Bronchial epithelial cell (primary cell): ENCODE measurements around the gene TBXA2R. TPM values are rescaled to one million over a fixed set of nuclear protein-coding genes. Genes with fewer than 3 reads are reported as not detected.
A peak's percentile ranks its signal among the peaks of the same experiment; 100 is the strongest.

Experiments
- DNase-seq: peaks from one replicate; pipeline ENCODE4 v3.0.0-alpha.2; 2010; ENCODE audit warnings: low read depth
- FAIRE-seq: peaks from 2 replicates; lab custom pipeline; 2011; peaks lifted over from hg19 to GRCh38; lab: Jason Lieb, UNC
- H3K27me3 ChIP-seq: 2 replicates; pipeline ENCODE4 v1.5.1; 2011; ENCODE audit warnings: low read length; ENCODE audit not compliant: control insufficient read depth, insufficient read depth
- H3K36me3 ChIP-seq: 2 replicates; pipeline ENCODE4 v1.5.1; 2011; ENCODE audit warnings: low read length; ENCODE audit not compliant: control insufficient read depth, insufficient read depth
- H3K4me3 ChIP-seq: 2 replicates; pipeline ENCODE4 v1.5.1; 2011; ENCODE audit warnings: mild to moderate bottlenecking, low read depth, low read length, control low read depth
- total RNA-seq: library from RNA; depleted of rRNA; stranded (reverse); fragments of >200 nt; gene quantifications from 2 replicates; pipeline ENCODE4 v1.2.1, GENCODE V29; 2014
- TF ChIP-seq, protein P1 (sequence below): IDR thresholded peaks from 2 replicates; pipeline ENCODE4 v1.5.1; 2011; ENCODE audit warnings: mild to moderate bottlenecking, moderate library complexity, low read length, control low read depth, inconsistent platforms; ENCODE audit not compliant: insufficient read depth, severe bottlenecking

Gene TBXA2R
- total RNA-seq, 1 donor from 2014 or later = not detected

DNA sequence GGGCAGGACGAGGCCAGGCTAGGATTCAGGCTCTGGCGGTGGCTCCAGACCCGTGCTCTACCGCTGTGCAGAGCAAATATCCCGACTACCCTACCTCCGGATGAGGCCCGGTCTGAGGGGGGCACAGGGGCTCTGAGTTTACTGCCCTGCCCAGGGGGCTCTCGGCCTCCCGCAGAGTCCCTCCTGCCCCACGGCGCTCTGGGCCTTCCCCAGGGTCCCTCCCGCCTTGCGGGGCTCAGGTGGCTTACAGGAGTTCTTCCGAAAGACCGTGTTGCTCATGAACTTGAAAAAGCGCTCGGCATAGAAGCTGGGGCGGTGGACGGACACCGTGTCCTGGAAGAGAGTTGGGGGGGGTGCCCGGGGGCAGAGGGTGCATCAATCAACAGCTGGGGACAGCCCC is 39.1 kb upstream of the TBXA2R start:
- no peaks in the 10 kb centered on the region for H3K27me3 ChIP-seq
- TF ChIP-seq, protein P1, sequence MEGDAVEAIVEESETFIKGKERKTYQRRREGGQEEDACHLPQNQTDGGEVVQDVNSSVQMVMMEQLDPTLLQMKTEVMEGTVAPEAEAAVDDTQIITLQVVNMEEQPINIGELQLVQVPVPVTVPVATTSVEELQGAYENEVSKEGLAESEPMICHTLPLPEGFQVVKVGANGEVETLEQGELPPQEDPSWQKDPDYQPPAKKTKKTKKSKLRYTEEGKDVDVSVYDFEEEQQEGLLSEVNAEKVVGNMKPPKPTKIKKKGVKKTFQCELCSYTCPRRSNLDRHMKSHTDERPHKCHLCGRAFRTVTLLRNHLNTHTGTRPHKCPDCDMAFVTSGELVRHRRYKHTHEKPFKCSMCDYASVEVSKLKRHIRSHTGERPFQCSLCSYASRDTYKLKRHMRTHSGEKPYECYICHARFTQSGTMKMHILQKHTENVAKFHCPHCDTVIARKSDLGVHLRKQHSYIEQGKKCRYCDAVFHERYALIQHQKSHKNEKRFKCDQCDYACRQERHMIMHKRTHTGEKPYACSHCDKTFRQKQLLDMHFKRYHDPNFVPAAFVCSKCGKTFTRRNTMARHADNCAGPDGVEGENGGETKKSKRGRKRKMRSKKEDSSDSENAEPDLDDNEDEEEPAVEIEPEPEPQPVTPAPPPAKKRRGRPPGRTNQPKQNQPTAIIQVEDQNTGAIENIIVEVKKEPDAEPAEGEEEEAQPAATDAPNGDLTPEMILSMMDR = no peak
- H3K4me3 ChIP-seq = no peak overlapping the region
- peaks cover 5% of the 10 kb centered on the region for H3K36me3 ChIP-seq
- FAIRE-seq = no peak
- DNase-seq = no peak

DNA sequence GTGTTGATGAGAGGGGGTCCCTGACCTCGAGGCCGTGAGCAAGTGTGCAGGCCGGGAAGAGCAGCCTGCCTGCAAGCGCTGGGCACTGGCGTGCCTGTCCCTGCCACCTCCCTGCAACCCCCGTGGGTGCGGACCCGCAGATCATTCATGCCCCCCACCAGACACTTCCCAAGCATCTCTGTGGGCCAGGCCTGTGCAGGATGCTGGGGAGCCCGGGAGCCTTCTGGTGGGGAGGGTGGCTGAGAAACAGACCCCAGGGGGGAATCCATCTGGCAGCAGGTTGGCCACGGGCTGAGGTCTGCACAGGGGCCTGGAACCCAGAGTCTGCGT is 38.4 kb upstream of the TBXA2R start:
- peaks cover 5% of the 10 kb centered on the region for H3K36me3 ChIP-seq
- TF ChIP-seq, protein P1 = no peak
- DNase-seq (no peak), FAIRE-seq (peak; percentile 32)
- no peak overlapping the region for H3K4me3 ChIP-seq
- H3K27me3 ChIP-seq = no peaks in the 10 kb centered on the region

DNA sequence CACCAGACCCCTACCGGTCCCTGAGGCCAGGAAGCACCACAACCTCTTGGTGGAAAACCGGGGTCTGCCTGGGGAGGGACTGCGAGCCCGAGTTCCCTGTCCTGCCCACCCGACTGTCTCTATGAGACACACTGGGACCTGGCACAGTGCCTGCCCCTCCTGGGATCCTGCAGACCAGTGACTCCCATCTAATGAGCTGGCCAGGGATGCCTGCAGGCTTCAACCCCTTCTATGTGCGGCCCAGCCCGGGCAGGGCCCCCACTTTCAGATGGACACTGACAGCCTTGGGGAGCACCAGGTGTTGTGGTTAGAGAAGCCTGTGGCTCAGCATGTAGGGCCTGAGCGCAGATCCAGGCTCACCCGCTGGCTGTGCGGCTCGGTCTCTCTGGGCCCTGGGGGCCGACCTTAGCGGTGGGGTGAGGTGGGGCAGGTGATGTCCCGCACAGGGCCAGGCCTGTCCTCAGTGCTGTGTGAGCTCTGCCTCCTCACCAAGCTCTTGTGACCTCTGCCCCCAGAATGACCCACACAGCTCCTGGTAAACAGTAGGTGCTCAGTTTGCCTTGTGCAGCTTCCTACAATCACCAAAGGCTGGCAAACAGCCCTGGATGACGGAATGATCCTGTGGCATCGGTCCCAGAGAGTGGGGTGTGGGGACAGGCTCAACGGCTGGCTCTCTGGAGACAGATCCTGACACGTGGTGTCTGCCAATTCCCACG is 37.8 kb upstream of the TBXA2R start:
- DNase-seq (no peak), FAIRE-seq (no peak)
- no peaks in the 10 kb centered on the region for H3K27me3 ChIP-seq
- TF ChIP-seq, protein P1 = no peak
- H3K4me3 ChIP-seq = no peak overlapping the region
- H3K36me3 ChIP-seq = peaks cover 5% of the 10 kb centered on the region

DNA sequence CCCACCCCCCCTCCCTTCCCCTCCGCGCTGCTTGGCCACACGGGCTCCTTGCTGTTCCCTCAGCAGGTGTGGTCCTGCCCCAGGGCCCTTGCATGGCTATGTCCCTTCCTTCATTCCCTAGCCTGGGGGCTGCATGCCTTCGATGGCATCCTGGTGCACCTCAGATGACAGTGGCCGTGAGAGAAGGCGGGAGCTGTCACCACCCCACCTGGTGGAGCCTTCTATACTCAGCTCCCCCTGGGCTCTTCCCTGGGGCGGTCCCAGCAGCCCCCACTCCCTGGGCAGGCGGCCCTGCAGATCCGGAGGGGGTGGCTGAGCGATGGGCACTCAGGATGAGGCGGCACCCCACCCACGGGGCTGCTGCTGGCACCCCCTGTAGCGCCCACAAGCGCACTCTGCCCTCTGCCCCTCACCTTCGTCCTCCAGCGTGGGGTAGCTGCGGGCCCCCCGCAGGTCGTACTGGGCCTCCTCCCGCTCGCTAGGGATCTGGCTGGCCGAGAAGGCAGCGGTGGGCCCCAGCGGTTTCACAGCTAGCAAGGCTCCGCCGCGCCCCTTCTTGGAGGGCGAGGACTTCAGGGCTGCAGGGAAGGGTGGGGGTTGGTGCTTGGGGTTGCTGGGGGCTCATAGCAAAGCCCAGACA is 37.1 kb upstream of the TBXA2R start:
- DNase-seq (no peak), FAIRE-seq (no peak)
- no peaks in the 10 kb centered on the region for H3K27me3 ChIP-seq
- no peak overlapping the region for H3K4me3 ChIP-seq
- H3K36me3 ChIP-seq = peaks cover 8% of the 10 kb centered on the region
- TF ChIP-seq, protein P1 = no peak

DNA sequence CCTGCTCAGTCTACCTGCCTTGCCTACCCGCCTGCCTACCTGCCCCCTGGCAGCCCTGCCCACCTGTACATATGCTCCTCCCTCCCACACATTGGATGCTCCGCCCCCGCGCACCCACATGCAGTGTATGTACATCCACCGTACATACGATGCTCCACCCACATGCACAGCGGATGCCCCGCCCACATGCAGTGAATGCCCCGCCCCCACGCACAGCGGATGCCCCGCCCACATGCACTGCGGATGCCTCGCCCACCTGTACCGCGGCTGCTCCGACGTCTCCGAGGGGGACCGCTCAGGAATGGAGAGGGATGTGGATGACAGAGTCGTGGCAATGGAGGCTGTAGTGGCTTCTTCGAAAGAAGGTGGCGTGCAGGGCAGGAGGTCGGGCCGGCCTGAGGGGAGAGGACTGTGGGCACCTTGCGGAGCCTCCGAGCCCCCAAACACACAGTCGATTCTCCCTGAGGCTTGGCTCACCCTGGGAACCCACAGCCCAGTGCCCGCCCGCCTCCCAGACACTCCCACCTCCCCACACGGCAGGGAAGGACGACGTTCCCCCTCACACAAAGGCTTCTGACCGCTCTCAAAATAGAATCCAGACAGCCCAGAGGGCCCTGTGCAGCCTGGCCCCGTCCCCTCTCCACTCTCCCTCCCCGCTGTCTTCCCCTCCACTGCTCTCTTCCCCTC is 36.5 kb upstream of the TBXA2R start:
- H3K27me3 ChIP-seq = no peaks in the 10 kb centered on the region
- TF ChIP-seq, protein P1 = no peak
- no peak overlapping the region for H3K4me3 ChIP-seq
- peaks cover 8% of the 10 kb centered on the region for H3K36me3 ChIP-seq
- DNase-seq (peak; percentile 10), FAIRE-seq (no peak)
